Parathyroid adenoma (tissue), 2 donors: ENCODE results near the gene DDX1.

Experiments used
- H2AFZ ChIP-seq: fragments of 300-600 bp; sonication (generic); one replicate; pipeline ENCODE4 v1.7.0; 2017; ENCODE audit warnings: antibody characterized with exemption, mild to moderate bottlenecking
- H3K27ac ChIP-seq: fragments of 300-600 bp; sonication (generic); one replicate; pipeline ENCODE4 v1.7.0; 2017
- H3K27me3 ChIP-seq: fragments of 300-600 bp; sonication (generic); one replicate; pipeline ENCODE4 v1.7.0; 2017; ENCODE audit warnings: low read length; ENCODE audit not compliant: control insufficient read depth, insufficient read depth
- H3K36me3 ChIP-seq: fragments of 300-600 bp; sonication (generic); one replicate; pipeline ENCODE4 v1.7.0; 2017; ENCODE audit warnings: low read length; ENCODE audit not compliant: control insufficient read depth, insufficient read depth
- H3K4me1 ChIP-seq: fragments of 300-600 bp; sonication (generic); one replicate; pipeline ENCODE4 v1.7.0; 2017; ENCODE audit warnings: control low read depth
- H3K4me2 ChIP-seq: fragments of 300-600 bp; sonication (generic); one replicate; pipeline ENCODE4 v1.7.0; 2017; ENCODE audit warnings: low read length
- H3K4me3 ChIP-seq: fragments of 300-600 bp; sonication (generic); one replicate; pipeline ENCODE4 v1.7.0; 2017; ENCODE audit warnings: low read depth, low read length
- H3K79me2 ChIP-seq: fragments of 300-600 bp; sonication (generic); one replicate; pipeline ENCODE4 v1.7.0; 2017; ENCODE audit warnings: control low read depth
- H3K9ac ChIP-seq: fragments of 300-600 bp; sonication (generic); one replicate; pipeline ENCODE4 v1.7.0; 2017; ENCODE audit warnings: mild to moderate bottlenecking
- H3K9me3 ChIP-seq: fragments of 300-600 bp; sonication (generic); one replicate; pipeline ENCODE4 v1.7.0; 2017; ENCODE audit warnings: low read length; ENCODE audit not compliant: control insufficient read depth
- CTCF ChIP-seq: fragments of 300-600 bp; sonication (generic); IDR thresholded peaks from one replicate; pipeline ENCODE4 v1.7.0; 2017; ENCODE audit warnings: antibody characterized with exemption, mild to moderate bottlenecking
- donor health status: primary hyperparathyroidism.

Gene DDX1

DNA sequence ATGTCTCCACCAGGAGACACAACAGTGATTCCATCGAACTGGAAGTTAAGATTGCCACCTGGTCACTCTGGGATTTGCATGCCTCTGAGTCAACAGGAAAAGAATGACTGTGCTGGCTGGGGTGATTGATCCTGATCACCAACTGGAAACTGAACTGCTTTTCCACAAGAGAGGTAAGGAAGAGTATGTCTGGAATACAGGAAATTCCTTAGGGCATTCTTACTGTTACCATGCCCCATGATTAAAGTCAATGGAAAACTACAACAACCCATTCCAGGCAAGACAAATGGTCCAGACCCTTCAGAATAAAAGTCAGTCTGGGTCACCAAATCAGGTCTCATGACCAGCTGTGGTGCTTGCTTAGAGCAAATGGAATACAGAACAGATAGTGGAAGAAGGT lies 12.0 kb upstream of the DDX1 start:
- Histone ChIP-seq H3K36me3 (no peaks in the 10 kb centered on the region), H3K9me3 (no peaks in the 10 kb centered on the region), H2AFZ (no peak overlapping the region), H3K27me3 (no peaks in the 10 kb centered on the region), H3K79me2 (no peaks in the 10 kb centered on the region), H3K4me1 (no peaks in the 10 kb centered on the region), H3K9ac (no peak overlapping the region), H3K27ac (no peak overlapping the region), H3K4me2 (no peak overlapping the region), H3K4me3 (no peak overlapping the region)
- TF ChIP-seq CTCF = no peak

DNA sequence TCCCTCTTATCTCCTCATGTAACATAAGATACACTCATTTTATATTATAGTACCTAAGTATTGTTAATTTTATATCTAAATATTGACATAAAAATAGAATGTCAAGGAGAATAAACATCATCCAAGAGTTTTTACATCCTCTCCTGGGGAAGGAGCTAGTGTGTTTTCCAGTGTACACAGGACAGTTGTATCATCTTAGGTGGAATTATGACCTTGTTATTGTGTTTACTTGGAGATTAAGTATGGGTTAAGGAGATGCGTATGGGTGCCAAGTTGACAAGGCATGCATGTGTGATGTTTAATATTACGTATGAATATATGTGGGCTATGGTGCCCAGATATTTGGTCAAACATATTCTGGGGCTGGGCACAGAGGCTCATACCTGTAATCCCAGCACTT lies 11.2 kb upstream of the DDX1 start:
- Histone ChIP-seq H3K4me2 (no peak overlapping the region), H3K9me3 (no peaks in the 10 kb centered on the region), H3K27ac (no peak overlapping the region), H3K4me3 (no peak overlapping the region), H3K36me3 (no peaks in the 10 kb centered on the region), H3K9ac (no peak overlapping the region), H3K4me1 (no peaks in the 10 kb centered on the region), H3K79me2 (no peaks in the 10 kb centered on the region), H2AFZ (no peak overlapping the region), H3K27me3 (no peaks in the 10 kb centered on the region)
- no peak for TF ChIP-seq CTCF

- Histone ChIP-seq H3K27me3 (no peaks in the 10 kb centered on the region), H2AFZ (no peak overlapping the region), H3K4me2 (no peak overlapping the region), H3K4me3 (no peak overlapping the region), H3K4me1 (no peaks in the 10 kb centered on the region), H3K79me2 (no peaks in the 10 kb centered on the region), H3K36me3 (no peaks in the 10 kb centered on the region), H3K9me3 (no peaks in the 10 kb centered on the region), H3K9ac (no peak overlapping the region), H3K27ac (no peak overlapping the region)
- TF ChIP-seq CTCF = no peak
Observed at GRCh38 chr2:15582710-15583357, 8.8 kb upstream of the DDX1 start.

DNA sequence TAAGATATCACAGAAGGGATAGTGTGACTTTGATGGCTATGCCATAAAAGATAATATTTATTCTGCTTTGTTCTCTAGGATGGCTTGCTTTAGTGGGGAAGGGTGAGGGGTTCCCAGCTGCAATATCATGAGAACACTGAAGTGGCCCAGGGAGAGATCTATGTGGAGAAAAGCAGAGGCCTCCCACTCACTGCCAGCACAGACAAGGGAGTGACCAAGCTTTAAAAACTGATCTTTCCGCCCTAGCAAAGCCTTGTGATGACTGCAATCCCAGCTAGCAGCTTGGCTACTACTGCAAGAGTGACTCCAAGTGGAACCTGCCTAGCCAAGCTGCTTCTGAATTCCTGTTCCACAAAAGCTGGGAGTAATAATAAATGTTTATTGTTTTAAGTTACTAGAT lies 7.8 kb upstream of the DDX1 start:
- Histone ChIP-seq H3K36me3 (no peaks in the 10 kb centered on the region), H3K9ac (no peak overlapping the region), H2AFZ (no peak overlapping the region), H3K27me3 (no peaks in the 10 kb centered on the region), H3K27ac (no peak overlapping the region), H3K79me2 (no peaks in the 10 kb centered on the region), H3K4me2 (no peak overlapping the region), H3K9me3 (no peaks in the 10 kb centered on the region), H3K4me3 (no peak overlapping the region), H3K4me1 (no peaks in the 10 kb centered on the region)
- TF ChIP-seq CTCF = no peak

DNA sequence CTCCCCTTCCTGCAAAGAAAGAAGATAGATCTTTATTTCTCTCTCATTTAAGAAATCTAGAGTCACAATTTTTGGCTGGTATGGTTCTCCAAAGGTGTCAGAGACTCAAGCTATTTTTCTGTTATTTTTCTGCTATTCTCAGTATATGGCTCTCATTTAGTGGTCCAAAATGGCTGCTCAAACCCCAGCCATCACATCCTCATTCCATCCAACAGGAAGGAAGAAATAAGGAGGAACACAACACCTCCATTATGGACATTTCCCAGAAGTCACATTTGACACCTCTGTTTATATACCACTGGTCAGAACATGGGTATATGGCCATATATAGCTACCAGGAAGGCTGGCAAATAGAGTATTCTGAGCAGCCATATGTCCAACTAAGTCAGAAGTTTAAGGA lies 7.4 kb upstream of the DDX1 start:
- Histone ChIP-seq H3K4me3 (no peak overlapping the region), H3K27ac (no peak overlapping the region), H3K79me2 (no peaks in the 10 kb centered on the region), H3K4me1 (no peaks in the 10 kb centered on the region), H2AFZ (no peak overlapping the region), H3K27me3 (no peaks in the 10 kb centered on the region), H3K4me2 (no peak overlapping the region), H3K36me3 (no peaks in the 10 kb centered on the region), H3K9ac (no peak overlapping the region), H3K9me3 (no peaks in the 10 kb centered on the region)
- TF ChIP-seq CTCF = no peak
